ENCODE data around the gene NR1D2. TPM values are rescaled to one million over a fixed set of nuclear protein-coding genes. Genes with fewer than 3 reads are reported as not detected.

The NR1D2 gene
- polyA plus RNA-seq, 1 donor from 2014 or later = 12.9 TPM

DNA sequence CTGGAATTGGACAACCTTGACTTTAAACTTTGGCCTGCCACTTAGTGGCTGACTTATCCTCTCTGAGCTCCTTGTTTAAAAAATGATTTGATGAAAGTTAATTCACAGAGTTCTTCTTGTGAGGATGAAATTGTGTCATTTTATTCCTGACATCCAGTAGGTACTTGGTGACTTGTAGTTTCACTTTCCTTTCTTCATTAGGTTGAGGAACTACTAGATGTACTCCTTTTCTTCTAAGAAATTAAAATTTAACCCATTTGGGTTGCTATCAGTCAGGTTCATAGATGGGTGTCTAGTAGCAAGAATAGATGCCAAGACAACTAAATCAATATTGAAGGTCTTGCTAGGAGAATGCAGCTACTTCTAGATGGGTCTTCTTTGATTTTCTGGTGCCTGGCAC, 5.2 kb downstream of the NR1D2 start:
- no peak overlapping the region for H3K4me2 ChIP-seq (ENCODE audit: low read length)
- no peak overlapping the region for H3K9ac ChIP-seq (ENCODE audit: low read length)
- peaks cover 4% of the 10 kb centered on the region for H3F3A ChIP-seq (ENCODE audit: insufficient read depth, low read length, poor library complexity, severe bottlenecking)
- H3K27me3 ChIP-seq (ENCODE audit: insufficient read depth, low read depth, low read length) = no peaks in the 10 kb centered on the region
- no peaks in the 10 kb centered on the region for H3K9me3 ChIP-seq (ENCODE audit: low read length)
- no peak overlapping the region for H3K27ac ChIP-seq (ENCODE audit: low read length)
- no peaks in the 10 kb centered on the region for H3K9me2 ChIP-seq (ENCODE audit: insufficient read depth, low read length)
- H4K20me1 ChIP-seq (ENCODE audit: insufficient read depth) = no peaks in the 10 kb centered on the region
- H3K36me3 ChIP-seq (ENCODE audit: insufficient read depth, low read length) = no peaks in the 10 kb centered on the region
- no peak overlapping the region for H2AFZ ChIP-seq (ENCODE audit: low read depth, low read length)
- TF ChIP-seq EP300 (conservative IDR thresholded peaks at IDR 0.05; ENCODE audit: poor library complexity, severe bottlenecking) (no peak), POLR2AphosphoS5 (IDR thresholded peaks at IDR 0.05) (no peak)
- H3K4me3 ChIP-seq (ENCODE audit: low read length) = no peak overlapping the region
- peaks cover 59% of the 10 kb centered on the region for H3K79me2 ChIP-seq (replicated peaks; ENCODE audit: insufficient read depth, low read length)

- Histone ChIP-seq H3K9me2 (ENCODE audit: insufficient read depth, low read length) (no peaks in the 10 kb centered on the region), H3K4me3 (ENCODE audit: low read length) (no peak overlapping the region), H3K9ac (ENCODE audit: low read length) (no peak overlapping the region), H3K79me2 (replicated peaks; ENCODE audit: insufficient read depth, low read length) (peaks cover 50% of the 10 kb centered on the region), H3K27ac (ENCODE audit: low read length) (no peak overlapping the region), H3K36me3 (ENCODE audit: insufficient read depth, low read length) (no peaks in the 10 kb centered on the region), H4K20me1 (ENCODE audit: insufficient read depth) (no peaks in the 10 kb centered on the region), H3F3A (ENCODE audit: insufficient read depth, low read length, poor library complexity, severe bottlenecking) (no peaks in the 10 kb centered on the region), H2AFZ (ENCODE audit: low read depth, low read length) (no peak overlapping the region), H3K4me2 (ENCODE audit: low read length) (no peak overlapping the region), H3K9me3 (ENCODE audit: low read length) (no peaks in the 10 kb centered on the region), H3K27me3 (ENCODE audit: insufficient read depth, low read depth, low read length) (no peaks in the 10 kb centered on the region)
- TF ChIP-seq RAD21 (conservative IDR thresholded peaks at IDR 0.05) (no peak), CTCF (IDR thresholded peaks at IDR 0.05; ENCODE audit: poor library complexity, severe bottlenecking) (no peak), TAF1 (IDR thresholded peaks at IDR 0.05; ENCODE audit: low read depth) (no peak), POLR2AphosphoS5 (IDR thresholded peaks at IDR 0.05) (no peak), EZH2 (IDR thresholded peaks at IDR 0.05; ENCODE audit: borderline replicate concordance, insufficient read depth, low read length, poor library complexity, severe bottlenecking) (no peak), EP300 (conservative IDR thresholded peaks at IDR 0.05; ENCODE audit: poor library complexity, severe bottlenecking) (no peak)
These were observed 7.6 kb downstream of the NR1D2 start for GRCh38 chr3:23952646-23953045.

GRCh38 chr3:23953523-23953922, 8.4 kb downstream of the NR1D2 start:
- Histone ChIP-seq H4K20me1 (ENCODE audit: insufficient read depth) (no peaks in the 10 kb centered on the region), H3F3A (ENCODE audit: insufficient read depth, low read length, poor library complexity, severe bottlenecking) (no peaks in the 10 kb centered on the region), H3K4me3 (ENCODE audit: low read length) (no peak overlapping the region), H2AFZ (ENCODE audit: low read depth, low read length) (no peak overlapping the region), H3K9ac (ENCODE audit: low read length) (no peak overlapping the region), H3K27ac (ENCODE audit: low read length) (no peak overlapping the region), H3K79me2 (replicated peaks; ENCODE audit: insufficient read depth, low read length) (peaks cover 43% of the 10 kb centered on the region), H3K27me3 (ENCODE audit: insufficient read depth, low read depth, low read length) (no peaks in the 10 kb centered on the region), H3K9me2 (ENCODE audit: insufficient read depth, low read length) (no peaks in the 10 kb centered on the region), H3K4me2 (ENCODE audit: low read length) (no peak overlapping the region), H3K9me3 (ENCODE audit: low read length) (no peaks in the 10 kb centered on the region), H3K36me3 (ENCODE audit: insufficient read depth, low read length) (no peaks in the 10 kb centered on the region)
- TF ChIP-seq CTCF (IDR thresholded peaks at IDR 0.05; ENCODE audit: poor library complexity, severe bottlenecking) = no peak

All from neural cell (in vitro differentiated cells).